Endothelial cell of umbilical vein (primary cell): Measurements from ENCODE around the gene KLK14. TPM values are rescaled to one million over a fixed set of nuclear protein-coding genes. Genes with fewer than 3 reads are reported as not detected.

Experiments
- BruUV-seq: library from RNA; stranded (reverse); fragments of 400-500 nt; replicated peaks from 2 replicates; lab custom pipeline; 2021; lab: Mats Ljungman, UMichigan
- CTCF ChIA-PET: fragments of 300-600, 350-600 bp; sonication (Branson Sonifier 250); formaldehyde crosslinking; loops from one replicate; lab custom pipeline; 2021; ENCODE audit warnings: antibody characterized with exemption, inconsistent platforms; lab: Charles Lee
- POLR2A ChIA-PET: fragments of 300-600, 350-600 bp; sonication (Branson Sonifier 250); formaldehyde crosslinking; loops from one replicate; lab custom pipeline; 2021; ENCODE audit warnings: antibody characterized with exemption, inconsistent platforms; lab: Charles Lee
- DNase-seq: peaks from one replicate; pipeline ENCODE4 v3.0.0-alpha.2; 2011; ENCODE audit warnings: low read depth, low spot score
- FAIRE-seq: peaks from 2 replicates; lab custom pipeline; 2011; peaks lifted over from hg19 to GRCh38; lab: Jason Lieb, UNC
- H2AFZ ChIP-seq: 2 replicates; pipeline ENCODE4 v1.6.0; 2012; ENCODE audit warnings: low read depth, low read length, control low read depth, inconsistent platforms
- H3K27ac ChIP-seq: 2 replicates; pipeline ENCODE4 v1.5.1; 2011; ENCODE audit warnings: low read depth, mild to moderate bottlenecking, control low read depth, low read length, moderate library complexity; ENCODE audit not compliant: insufficient read depth
- H3K27me3 ChIP-seq, 2 experiments: 2 replicates each; pipeline versions ENCODE4 v1.6.0 to v1.6.1; 2011; ENCODE audit warnings: low read length in 2 of 2, mixed read lengths in 1 of 2; ENCODE audit not compliant: control insufficient read depth in 2 of 2, insufficient read depth in 2 of 2
- H3K36me3 ChIP-seq, 2 experiments: 2 replicates in 1 of 2; 3 replicates in 1 of 2; pipeline ENCODE4 v1.5.1; 2011; ENCODE audit warnings: low read length in 2 of 2, mild to moderate bottlenecking in 1 of 2, moderate library complexity in 1 of 2; ENCODE audit not compliant: control insufficient read depth in 2 of 2, insufficient read depth in 2 of 2; ENCODE audit errors: extremely low read depth in 1 of 2
- H3K4me1 ChIP-seq: 3 replicates; pipeline ENCODE4 v1.5.1; 2011; ENCODE audit warnings: mild to moderate bottlenecking, low read length; ENCODE audit not compliant: control insufficient read depth, insufficient read depth; ENCODE audit errors: extremely low read depth
- H3K4me2 ChIP-seq: 2 replicates; pipeline ENCODE4 v1.6.1; 2011; ENCODE audit warnings: low read length, control low read depth, mixed read lengths; ENCODE audit not compliant: insufficient read depth
- H3K4me3 ChIP-seq, 3 experiments: fragments of 200-600 bp in 1 of 3; sonication (generic), shearing (Covaris generic) in 1 of 3; replicated peaks in 1 of 3; 2 replicates each; pipeline ENCODE4 v1.5.1; 2011 to 2016; ENCODE audit warnings: control low read depth in 3 of 3, low read length in 3 of 3, mild to moderate bottlenecking in 2 of 3, inconsistent platforms in 1 of 3, low read depth in 1 of 3, moderate library complexity in 1 of 3; ENCODE audit not compliant: insufficient read depth in 1 of 3
- H3K79me2 ChIP-seq: 2 replicates; pipeline ENCODE4 v1.6.0; 2012; ENCODE audit warnings: low read length, inconsistent platforms; ENCODE audit not compliant: control insufficient read depth, insufficient read depth
- H3K9ac ChIP-seq: replicated peaks from 2 replicates; pipeline ENCODE3; 2011; ENCODE audit warnings: low read length, control low read depth; ENCODE audit not compliant: insufficient read depth; ENCODE audit errors: extremely low read depth
- H3K9me1 ChIP-seq: replicated peaks from 3 replicates; pipeline ENCODE4 v1.6.0; 2011; ENCODE audit warnings: mild to moderate bottlenecking, low read length; ENCODE audit not compliant: control insufficient read depth, insufficient read depth; ENCODE audit errors: extremely low read depth
- H3K9me3 ChIP-seq: replicated peaks from 2 replicates; pipeline ENCODE4 v1.5.1; 2012; ENCODE audit warnings: low read length, inconsistent platforms; ENCODE audit not compliant: control insufficient read depth, insufficient read depth
- H4K20me1 ChIP-seq: replicated peaks from 2 replicates; pipeline ENCODE3; 2011; ENCODE audit warnings: mild to moderate bottlenecking, low read length; ENCODE audit not compliant: control insufficient read depth, insufficient read depth; ENCODE audit errors: extremely low read depth
- EZH2 ChIP-seq: IDR thresholded peaks from 2 replicates; pipeline ENCODE4 v1.6.1; 2012; ENCODE audit warnings: borderline replicate concordance, low read depth, mild to moderate bottlenecking, moderate library complexity, low read length, inconsistent platforms; ENCODE audit not compliant: severe bottlenecking
- FOS ChIP-seq: IDR thresholded peaks from 2 replicates; pipeline ENCODE4 v1.6.1; 2011; ENCODE audit warnings: mild to moderate bottlenecking, low read length, moderate library complexity, borderline replicate concordance; ENCODE audit not compliant: insufficient read depth
- GATA2 ChIP-seq: IDR thresholded peaks from 2 replicates; pipeline ENCODE4 v1.7.0; 2011; ENCODE audit warnings: low read depth, mild to moderate bottlenecking, moderate library complexity, mixed read lengths, low read length; ENCODE audit not compliant: insufficient read length, insufficient read depth
- JUN ChIP-seq: IDR thresholded peaks from 2 replicates; pipeline ENCODE4 v1.6.1; 2011; ENCODE audit warnings: borderline replicate concordance, low read depth; ENCODE audit not compliant: insufficient read length, insufficient read depth
- MYC ChIP-seq: IDR thresholded peaks from one replicate; pipeline ENCODE4 v1.6.1; 2011; ENCODE audit warnings: mild to moderate bottlenecking, low read depth, low read length
- POLR2A ChIP-seq: IDR thresholded peaks from 2 replicates; pipeline ENCODE4 v1.6.1; 2012; ENCODE audit warnings: low read depth, mild to moderate bottlenecking, control low read depth, low read length
- POLR2AphosphoS5 ChIP-seq: IDR thresholded peaks from 2 replicates; pipeline ENCODE4 v1.6.1; 2012; ENCODE audit warnings: low read depth, mild to moderate bottlenecking, control low read depth, low read length, moderate library complexity; ENCODE audit not compliant: insufficient read depth
- dilution Hi-C: fragments of 300-500 bp; cut with MboI; formaldehyde crosslinking; loops from one replicate; pipeline ENCODE4 v1.15.0; 2019; ENCODE audit warnings: low sequenced_read_pairs; ENCODE audit not compliant: extremely low pct_ligation_motif_present
- intact Hi-C: fragments of 100-400 bp; cut with micrococcal nuclease; formaldehyde crosslinking; loops from one replicate; pipeline ENCODE4 v1.10.0; 2022
- polyA plus RNA-seq, 4 experiments: library from polyadenylated mRNA; depleted of rRNA in 3 of 4; stranded (reverse) in 3 of 4; unstranded in 1 of 4; fragments of >200 nt; gene quantifications; 2 replicates each; pipeline versions ENCODE4 v1.2.1 to v1.2.3, GENCODE V29; 2011 to 2012; ENCODE audit warnings: missing spikeins in 1 of 4
- total RNA-seq: library from RNA; stranded (reverse); gene quantifications from 2 replicates; pipeline ENCODE4 v1.2.3, GENCODE V29; 2021
- TF ChIP-seq, protein P1 (sequence below): IDR thresholded peaks from 2 replicates; pipeline ENCODE4 v1.6.1; 2011; ENCODE audit not compliant: insufficient read depth, insufficient read length
- TF ChIP-seq, protein P2 (sequence below), 2 donors: IDR thresholded peaks; 1 replicate in 1 of 2; 2 replicates in 1 of 2; pipeline ENCODE4 v1.5.1; 2011; ENCODE audit warnings: low read length in 2 of 2, mild to moderate bottlenecking in 2 of 2, moderate library complexity in 2 of 2, control low read depth in 1 of 2, inconsistent platforms in 1 of 2, low read depth in 1 of 2; ENCODE audit not compliant: insufficient read depth in 1 of 2; ENCODE audit errors: extremely low read depth in 1 of 2

KLK14 gene
- total and polyA plus RNA-seq, 2 donors (not counting 3 experiments of a cell fraction or from before 2014, with no cell fraction given), result 0.12 TPM; not detected in 1

DNA sequence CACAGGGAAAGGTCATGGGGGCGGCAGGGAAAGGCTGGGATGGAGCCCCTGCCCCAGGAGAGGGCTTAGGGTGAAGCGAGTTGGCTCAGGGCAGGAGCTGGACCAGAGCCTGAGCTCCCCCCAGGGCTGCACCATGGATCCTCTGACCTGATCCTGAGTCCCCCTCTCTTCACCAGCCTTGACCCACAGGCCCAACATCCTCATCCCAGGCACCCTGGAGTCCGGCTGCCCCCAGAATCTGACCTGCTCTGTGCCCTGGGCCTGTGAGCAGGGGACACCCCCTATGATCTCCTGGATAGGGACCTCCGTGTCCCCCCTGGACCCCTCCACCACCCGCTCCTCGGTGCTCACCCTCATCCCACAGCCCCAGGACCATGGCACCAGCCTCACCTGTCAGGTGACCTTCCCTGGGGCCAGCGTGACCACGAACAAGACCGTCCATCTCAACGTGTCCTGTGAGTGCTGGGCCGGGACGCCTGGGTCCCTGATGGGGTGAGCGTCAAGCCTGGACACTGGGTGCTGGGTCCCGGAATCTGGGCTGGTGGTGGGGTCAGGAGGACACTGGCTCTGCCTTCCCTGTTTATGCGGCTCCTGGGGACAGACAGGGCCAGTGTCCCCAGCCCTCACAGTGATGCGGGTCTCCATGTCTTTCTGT lies 42.9 kb upstream of the KLK14 start:
- no peaks in the 10 kb centered on the region for H3K9me3 ChIP-seq
- POLR2A ChIA-PET, result no interaction called here

More for the DNA sequence above, 42.9 kb upstream of the KLK14 start:
- Histone ChIP-seq H3K27ac (no peak overlapping the region), H3K4me1 (peaks cover 8% of the 10 kb centered on the region), H3K79me2 (no peaks in the 10 kb centered on the region), H3K36me3 (no peaks in the 10 kb centered on the region), H4K20me1 (no peaks in the 10 kb centered on the region), H3K9ac (no peak overlapping the region), H2AFZ (no peak overlapping the region), H3K9me1 (no peaks in the 10 kb centered on the region), H3K4me2 (no peak overlapping the region), H3K27me3 (no peaks in the 10 kb centered on the region), H3K4me3 (no peak overlapping the region)
- dilution Hi-C loops, result no loop called here
- TF ChIP-seq JUN (no peak), FOS (no peak), MYC (no peak), EZH2 (no peak), POLR2A (no peak), POLR2AphosphoS5 (no peak), GATA2 (no peak)
- TF ChIP-seq, protein P1, sequence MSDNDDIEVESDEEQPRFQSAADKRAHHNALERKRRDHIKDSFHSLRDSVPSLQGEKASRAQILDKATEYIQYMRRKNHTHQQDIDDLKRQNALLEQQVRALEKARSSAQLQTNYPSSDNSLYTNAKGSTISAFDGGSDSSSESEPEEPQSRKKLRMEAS, result no peak
- TF ChIP-seq, protein P2, sequence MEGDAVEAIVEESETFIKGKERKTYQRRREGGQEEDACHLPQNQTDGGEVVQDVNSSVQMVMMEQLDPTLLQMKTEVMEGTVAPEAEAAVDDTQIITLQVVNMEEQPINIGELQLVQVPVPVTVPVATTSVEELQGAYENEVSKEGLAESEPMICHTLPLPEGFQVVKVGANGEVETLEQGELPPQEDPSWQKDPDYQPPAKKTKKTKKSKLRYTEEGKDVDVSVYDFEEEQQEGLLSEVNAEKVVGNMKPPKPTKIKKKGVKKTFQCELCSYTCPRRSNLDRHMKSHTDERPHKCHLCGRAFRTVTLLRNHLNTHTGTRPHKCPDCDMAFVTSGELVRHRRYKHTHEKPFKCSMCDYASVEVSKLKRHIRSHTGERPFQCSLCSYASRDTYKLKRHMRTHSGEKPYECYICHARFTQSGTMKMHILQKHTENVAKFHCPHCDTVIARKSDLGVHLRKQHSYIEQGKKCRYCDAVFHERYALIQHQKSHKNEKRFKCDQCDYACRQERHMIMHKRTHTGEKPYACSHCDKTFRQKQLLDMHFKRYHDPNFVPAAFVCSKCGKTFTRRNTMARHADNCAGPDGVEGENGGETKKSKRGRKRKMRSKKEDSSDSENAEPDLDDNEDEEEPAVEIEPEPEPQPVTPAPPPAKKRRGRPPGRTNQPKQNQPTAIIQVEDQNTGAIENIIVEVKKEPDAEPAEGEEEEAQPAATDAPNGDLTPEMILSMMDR (IDR thresholded peaks at IDR 0.05; ENCODE audit: extremely low read depth in 1 of 2, insufficient read depth in 1 of 2, low read depth in 1 of 2, low read length in 2 of 2), result no peak
- no peak for DNase-seq
- FAIRE-seq, result no peak
- intact Hi-C loops, result no loop called here
- CTCF ChIA-PET, result no interaction called here
- BruUV-seq, result no TSS peak
